Skeletal muscle satellite cell (primary cell): Measurements from ENCODE around the gene RYR3.
A peak's percentile ranks its signal among the peaks of the same experiment; 100 is the strongest.

Source experiments
- H3K27me3 ChIP-seq: 2 replicates; pipeline ENCODE4 v1.7.0; 2013; ENCODE audit warnings: low read length; ENCODE audit not compliant: control insufficient read depth, insufficient read depth
- H3K36me3 ChIP-seq: 2 replicates; pipeline ENCODE4 v1.7.0; 2013; ENCODE audit warnings: mild to moderate bottlenecking, control low read depth, low read length; ENCODE audit not compliant: insufficient read depth
- H3K4me1 ChIP-seq: 2 replicates; pipeline ENCODE4 v1.7.0; 2013; ENCODE audit warnings: low read length; ENCODE audit not compliant: control insufficient read depth, insufficient read depth
- H3K4me2 ChIP-seq: 2 replicates; pipeline ENCODE4 v1.7.0; 2013; ENCODE audit warnings: mild to moderate bottlenecking, low read length
- H3K4me3 ChIP-seq: 2 replicates; pipeline ENCODE4 v1.7.0; 2013; ENCODE audit warnings: low read length
- H3K9ac ChIP-seq: 2 replicates; pipeline ENCODE4 v1.7.0; 2013; ENCODE audit warnings: mild to moderate bottlenecking, low read depth, low read length, moderate library complexity
- H3K9me3 ChIP-seq: replicated peaks from 2 replicates; pipeline ENCODE4 v1.7.0; 2013; ENCODE audit warnings: mild to moderate bottlenecking, control low read depth, low read length

Gene RYR3

DNA sequence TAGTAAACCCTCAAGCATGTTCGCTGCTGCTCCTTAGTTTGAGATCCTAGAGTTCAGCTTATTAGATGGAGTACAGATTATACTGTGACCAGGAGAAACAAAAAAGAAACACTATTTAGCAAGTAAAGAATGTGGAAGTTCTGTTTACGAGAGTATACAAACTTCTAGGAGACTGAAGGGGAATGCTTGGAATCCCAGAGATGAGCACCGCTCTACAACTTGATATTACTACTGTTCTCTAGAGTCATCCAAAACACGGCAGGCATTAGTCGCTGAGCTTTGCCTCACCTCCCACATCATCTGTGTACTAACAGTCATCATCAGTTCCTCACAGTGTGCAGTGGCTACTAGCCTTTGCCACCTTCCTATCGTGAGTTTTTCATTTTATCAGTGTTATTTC lies 536.1 kb downstream of the RYR3 start:
- no peak overlapping the region for H3K9ac ChIP-seq
- H3K4me2 ChIP-seq, result no peak overlapping the region
- H3K9me3 ChIP-seq, result no peaks in the 10 kb centered on the region
- H3K4me1 ChIP-seq, result no peaks in the 10 kb centered on the region
- no peaks in the 10 kb centered on the region for H3K27me3 ChIP-seq
- H3K36me3 ChIP-seq, result no peaks in the 10 kb centered on the region
- H3K4me3 ChIP-seq, result no peak overlapping the region

DNA sequence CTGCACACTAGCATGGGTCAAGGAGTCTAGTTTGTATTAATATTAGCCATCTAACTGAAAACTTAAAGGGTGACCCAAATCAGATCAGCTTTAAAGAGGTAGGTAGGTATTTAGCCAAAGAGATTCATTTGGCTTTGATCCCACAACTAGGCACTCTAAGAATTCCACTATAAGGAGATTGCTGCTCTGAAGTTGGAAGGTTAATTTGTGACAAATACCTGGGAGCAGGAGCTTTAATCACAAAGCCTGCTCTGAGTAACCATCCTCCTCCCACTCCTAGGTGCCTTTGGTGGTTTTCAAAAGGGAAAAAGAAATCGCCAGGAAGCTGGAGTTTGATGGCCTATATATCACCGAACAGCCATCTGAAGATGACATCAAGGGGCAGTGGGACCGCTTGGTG lies 537.2 kb downstream of the RYR3 start:
- no peaks in the 10 kb centered on the region for H3K36me3 ChIP-seq
- H3K4me3 ChIP-seq, result no peak overlapping the region
- H3K4me1 ChIP-seq, result no peaks in the 10 kb centered on the region
- no peak overlapping the region for H3K4me2 ChIP-seq
- no peak overlapping the region for H3K9ac ChIP-seq
- no peaks in the 10 kb centered on the region for H3K9me3 ChIP-seq
- H3K27me3 ChIP-seq, result no peaks in the 10 kb centered on the region

DNA sequence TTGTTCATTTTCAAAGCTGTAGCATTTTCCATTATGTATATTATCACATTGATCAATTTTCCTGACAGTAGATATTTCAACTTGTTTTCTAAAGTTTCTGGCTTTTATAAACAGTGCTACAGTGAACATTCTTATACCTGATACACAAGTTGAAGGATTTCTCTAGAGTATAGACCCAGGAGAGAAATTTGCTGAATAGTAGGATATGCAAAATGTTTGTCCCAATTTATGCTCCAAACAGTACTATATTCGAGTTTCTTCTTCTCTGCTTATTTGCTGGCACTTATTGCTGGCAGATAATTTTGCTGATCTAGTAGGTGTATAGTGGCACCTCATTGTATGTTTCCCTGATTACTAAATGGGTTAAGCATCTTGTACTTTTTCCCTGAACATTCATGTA lies 540.3 kb downstream of the RYR3 start:
- H3K4me2 ChIP-seq, result no peak overlapping the region
- H3K36me3 ChIP-seq, result no peaks in the 10 kb centered on the region
- no peaks in the 10 kb centered on the region for H3K9me3 ChIP-seq
- no peak overlapping the region for H3K4me3 ChIP-seq
- no peaks in the 10 kb centered on the region for H3K4me1 ChIP-seq
- H3K27me3 ChIP-seq, result no peaks in the 10 kb centered on the region
- H3K9ac ChIP-seq, result no peak overlapping the region

DNA sequence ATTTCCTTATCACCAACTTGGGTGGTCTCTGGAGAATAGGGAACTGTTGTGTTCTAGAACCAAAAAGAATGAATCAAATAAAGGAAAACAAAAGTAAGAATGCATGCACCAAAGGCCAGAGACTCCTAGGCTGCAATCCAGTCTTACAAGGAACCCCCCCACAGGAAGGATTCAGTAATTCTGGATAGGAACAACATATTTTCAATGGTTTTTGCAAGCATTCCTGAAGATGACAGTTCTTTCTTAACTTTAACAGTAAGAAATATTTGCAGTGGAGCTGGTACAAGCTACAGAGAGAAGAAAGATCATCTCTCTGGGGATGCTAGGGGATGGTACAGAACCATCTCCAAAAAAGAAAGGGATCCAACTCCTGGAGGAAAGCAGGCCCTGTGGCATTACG lies 541.3 kb downstream of the RYR3 start:
- Histone ChIP-seq H3K4me1 (no peaks in the 10 kb centered on the region), H3K9me3 (no peaks in the 10 kb centered on the region)

DNA sequence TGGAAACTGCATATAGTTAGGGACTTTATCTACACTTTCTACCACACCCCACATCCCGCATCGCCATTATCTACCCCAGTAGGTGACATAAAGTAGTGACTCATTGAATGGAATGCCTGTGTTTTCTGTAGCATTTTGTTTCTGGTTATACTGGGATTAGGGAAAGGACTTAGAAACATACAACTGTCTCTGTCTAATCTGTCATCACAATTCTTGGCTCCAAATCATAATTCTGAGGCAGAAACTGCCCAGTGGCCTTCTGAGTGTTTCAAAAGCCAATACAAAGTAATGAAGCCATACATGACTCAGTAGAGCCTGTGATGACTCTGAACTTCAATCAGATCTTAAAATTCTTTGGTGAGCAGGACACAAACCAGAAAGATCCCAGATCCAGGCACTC lies 541.8 kb downstream of the RYR3 start:
- no peaks in the 10 kb centered on the region for H3K27me3 ChIP-seq
- no peak overlapping the region for H3K4me3 ChIP-seq
- no peak overlapping the region for H3K4me2 ChIP-seq
- no peaks in the 10 kb centered on the region for H3K9me3 ChIP-seq
- no peaks in the 10 kb centered on the region for H3K4me1 ChIP-seq
- H3K36me3 ChIP-seq, result no peaks in the 10 kb centered on the region
- H3K9ac ChIP-seq, result no peak overlapping the region

More for the DNA sequence above, 541.3 kb downstream of the RYR3 start:
- Histone ChIP-seq H3K9ac (no peak overlapping the region), H3K27me3 (no peaks in the 10 kb centered on the region), H3K4me3 (no peak overlapping the region), H3K4me2 (no peak overlapping the region), H3K36me3 (no peaks in the 10 kb centered on the region)

DNA sequence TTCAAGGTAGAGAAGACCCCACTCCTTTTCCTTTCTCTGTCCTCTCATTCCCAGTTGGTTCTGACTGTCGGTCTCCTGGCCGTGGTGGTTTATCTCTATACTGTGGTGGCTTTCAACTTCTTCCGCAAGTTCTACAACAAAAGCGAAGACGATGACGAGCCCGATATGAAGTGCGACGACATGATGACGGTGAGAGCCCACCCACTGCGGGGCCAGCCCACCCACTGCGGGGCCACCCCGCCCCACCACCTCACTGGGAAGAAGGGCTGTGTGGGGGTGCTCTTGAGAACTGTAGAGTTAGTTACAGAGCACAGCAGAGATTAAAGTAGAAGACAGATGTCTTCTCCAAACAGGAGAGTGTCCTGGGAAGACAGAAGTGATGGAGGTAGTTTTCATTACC lies 547.0 kb downstream of the RYR3 start:
- H3K36me3 ChIP-seq, result peaks cover 8% of the 10 kb centered on the region
- H3K4me3 ChIP-seq, result no peak overlapping the region
- peaks cover 12% of the 10 kb centered on the region for H3K4me1 ChIP-seq
- no peaks in the 10 kb centered on the region for H3K9me3 ChIP-seq
- H3K27me3 ChIP-seq, result no peaks in the 10 kb centered on the region
- no peak overlapping the region for H3K4me2 ChIP-seq
- H3K9ac ChIP-seq, result no peak overlapping the region

DNA sequence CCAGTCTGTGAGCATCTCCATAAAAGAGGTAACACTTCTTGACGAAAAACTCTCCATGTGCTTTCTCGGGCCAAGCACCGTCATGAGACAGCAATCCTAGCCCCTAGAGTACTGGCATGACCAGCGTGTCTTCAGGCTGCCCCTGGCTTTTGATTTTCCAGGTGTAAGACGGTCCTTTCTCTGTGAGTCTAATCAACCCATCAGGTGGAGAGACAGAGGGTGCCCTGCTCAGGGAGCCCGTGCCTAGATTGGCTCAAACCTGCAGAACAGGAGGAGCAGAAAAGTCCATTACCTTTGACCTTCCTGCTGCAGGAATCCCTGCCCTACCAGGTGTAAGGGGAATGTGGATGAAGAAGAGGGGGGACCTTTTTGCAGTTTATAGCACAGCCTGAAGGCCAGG lies 548.1 kb downstream of the RYR3 start:
- Histone ChIP-seq H3K4me3 (no peak overlapping the region), H3K9me3 (no peaks in the 10 kb centered on the region), H3K27me3 (no peaks in the 10 kb centered on the region), H3K4me2 (no peak overlapping the region), H3K36me3 (peaks cover 8% of the 10 kb centered on the region), H3K4me1 (peaks cover 12% of the 10 kb centered on the region), H3K9ac (no peak overlapping the region)

DNA sequence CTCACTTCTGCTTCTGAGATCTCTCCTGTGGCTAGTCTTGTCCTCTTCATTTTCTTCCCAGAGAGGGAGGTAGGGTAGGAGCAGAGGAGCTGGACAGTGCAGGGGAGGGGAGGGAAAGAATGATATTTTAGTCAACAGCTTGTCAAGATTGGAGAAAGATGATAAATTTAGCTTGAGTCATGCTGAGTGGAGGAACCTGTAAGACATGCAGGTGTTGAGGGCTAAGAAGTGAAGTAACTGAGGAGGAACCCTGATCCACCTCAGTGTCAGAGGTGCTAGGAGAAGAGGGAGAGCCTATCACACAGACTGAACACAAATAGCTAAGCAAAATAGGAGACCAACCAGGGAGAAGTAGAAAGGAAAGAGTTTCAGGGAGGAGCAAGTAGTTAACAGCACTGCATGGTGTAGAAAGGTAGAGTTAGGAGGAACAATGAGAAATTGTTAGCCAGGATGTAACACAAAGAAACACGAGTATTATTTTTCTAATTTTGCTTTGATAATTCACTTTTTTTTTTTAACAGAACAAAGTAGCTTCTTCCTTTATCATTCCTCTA lies 549.3 kb downstream of the RYR3 start:
- Histone ChIP-seq H3K4me1 (peaks cover 12% of the 10 kb centered on the region), H3K36me3 (peaks cover 8% of the 10 kb centered on the region), H3K9ac (no peak overlapping the region), H3K4me2 (no peak overlapping the region), H3K4me3 (no peak overlapping the region), H3K27me3 (no peaks in the 10 kb centered on the region), H3K9me3 (no peaks in the 10 kb centered on the region)

DNA sequence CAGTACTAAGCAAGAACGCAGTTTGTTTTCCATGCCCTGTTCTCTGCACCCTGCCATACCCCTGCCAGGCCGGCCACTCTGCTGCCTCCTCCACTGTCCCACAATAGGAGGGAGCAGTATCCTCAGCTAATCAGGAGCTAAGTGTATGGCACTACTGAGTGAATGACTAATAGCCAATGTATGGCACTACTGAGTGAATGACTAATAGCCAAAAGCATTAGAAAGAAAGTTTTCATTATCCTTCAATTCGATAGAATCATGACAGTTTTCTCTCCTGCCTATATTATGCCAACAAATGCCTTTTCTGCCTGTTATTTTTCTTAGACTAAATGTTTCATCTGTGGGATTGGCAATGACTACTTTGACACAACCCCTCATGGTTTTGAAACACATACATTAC lies 550.0 kb downstream of the RYR3 start:
- Histone ChIP-seq H3K4me2 (peak overlapping the region; percentile 6), H3K9me3 (no peaks in the 10 kb centered on the region), H3K4me1 (peaks cover 12% of the 10 kb centered on the region), H3K36me3 (peaks cover 8% of the 10 kb centered on the region), H3K4me3 (no peak overlapping the region), H3K9ac (no peak overlapping the region), H3K27me3 (no peaks in the 10 kb centered on the region)

DNA sequence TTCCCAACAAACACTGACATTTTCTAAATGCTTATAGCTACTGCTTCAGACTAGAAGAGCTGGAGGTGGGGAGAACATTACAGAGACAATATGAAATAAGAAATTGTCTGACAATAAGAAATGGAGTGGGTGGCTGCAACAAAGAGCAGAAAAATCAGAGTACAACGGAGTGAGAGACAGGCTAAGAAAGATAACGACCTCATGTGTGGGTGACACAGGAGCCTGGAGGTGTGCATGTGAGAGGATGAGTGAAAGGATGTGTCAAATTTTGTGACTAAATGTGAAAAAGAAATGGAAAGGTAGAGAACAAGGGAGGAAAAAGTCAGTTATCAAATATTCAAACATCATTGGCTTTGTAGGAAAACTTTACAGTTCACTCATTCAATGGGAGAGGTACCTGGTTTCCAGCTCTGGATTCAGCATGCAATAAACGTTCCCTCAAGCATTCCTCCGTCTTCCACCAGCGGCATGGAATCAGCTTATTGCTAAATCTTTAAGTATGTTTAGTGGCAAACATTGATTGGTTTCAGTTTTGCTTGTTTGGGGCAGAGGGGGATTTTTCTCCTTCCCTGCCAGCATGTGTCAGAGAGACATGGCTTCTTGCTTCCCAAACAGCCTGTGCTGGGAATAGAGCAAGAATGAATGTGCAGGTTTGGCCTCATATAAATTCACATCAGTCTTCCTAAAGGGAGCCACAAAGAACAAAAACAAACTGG lies 553.8 kb downstream of the RYR3 start:
- H3K4me3 ChIP-seq, result no peak overlapping the region
- no peak overlapping the region for H3K4me2 ChIP-seq
- peaks cover 3% of the 10 kb centered on the region for H3K36me3 ChIP-seq
- H3K9me3 ChIP-seq, result no peaks in the 10 kb centered on the region
- no peaks in the 10 kb centered on the region for H3K27me3 ChIP-seq
- peaks cover 12% of the 10 kb centered on the region for H3K4me1 ChIP-seq
- no peak overlapping the region for H3K9ac ChIP-seq

DNA sequence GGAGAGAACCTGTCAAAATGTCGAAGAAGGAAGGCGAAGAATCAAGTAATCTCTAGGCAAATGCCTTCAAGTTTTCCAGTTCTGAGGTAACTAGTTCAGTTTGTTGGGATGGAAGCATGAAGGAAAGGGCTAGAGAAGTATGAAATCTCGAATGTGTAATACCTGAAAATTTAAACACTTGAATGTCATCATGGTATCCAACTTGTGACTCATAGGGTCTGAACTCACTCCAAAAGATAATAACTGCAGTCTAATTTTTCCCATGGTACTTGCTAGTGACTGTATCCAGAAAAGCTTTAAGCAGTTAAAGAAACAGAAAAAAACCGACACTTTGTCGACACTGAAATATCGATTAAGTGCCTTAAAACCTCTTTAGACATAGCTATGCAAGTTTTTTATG lies 554.6 kb downstream of the RYR3 start:
- no peaks in the 10 kb centered on the region for H3K27me3 ChIP-seq
- no peak overlapping the region for H3K4me3 ChIP-seq
- no peak overlapping the region for H3K9ac ChIP-seq

DNA sequence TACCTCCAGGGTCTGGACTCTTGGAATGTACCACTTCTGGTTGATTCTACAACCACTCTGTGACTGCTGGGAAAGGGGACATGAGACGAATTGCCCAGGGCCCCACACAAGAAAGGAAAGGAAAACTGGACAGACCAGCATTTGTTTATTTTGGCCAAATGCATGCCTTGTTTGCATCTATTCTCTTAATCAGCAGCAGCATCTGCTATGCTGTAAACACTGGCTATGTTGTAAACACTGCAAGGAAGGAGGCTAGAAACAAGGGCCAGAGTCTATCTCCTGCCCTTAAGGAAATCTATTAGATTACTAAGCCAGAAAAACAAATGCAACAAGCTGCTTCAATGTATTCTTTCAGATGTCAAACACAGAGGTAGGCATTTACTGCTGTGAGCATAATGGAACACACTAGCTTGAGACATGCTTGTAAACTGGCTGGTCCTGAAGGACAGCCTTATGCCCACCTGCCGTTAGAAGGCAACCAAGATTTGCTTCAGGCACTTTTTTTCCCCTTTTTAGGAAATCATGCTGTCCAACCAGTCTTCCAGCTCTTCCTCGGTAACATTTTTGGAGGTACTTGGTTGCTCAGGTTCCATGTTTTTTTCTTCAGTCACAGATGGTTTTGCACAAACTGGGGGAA lies 555.5 kb downstream of the RYR3 start:
- Histone ChIP-seq H3K36me3 (no peaks in the 10 kb centered on the region), H3K27me3 (no peaks in the 10 kb centered on the region), H3K4me3 (no peak overlapping the region), H3K9me3 (no peaks in the 10 kb centered on the region), H3K9ac (no peak overlapping the region), H3K4me2 (no peak overlapping the region), H3K4me1 (peaks cover 4% of the 10 kb centered on the region)

More for the DNA sequence above, 554.6 kb downstream of the RYR3 start:
- Histone ChIP-seq H3K36me3 (no peaks in the 10 kb centered on the region), H3K4me1 (peaks cover 12% of the 10 kb centered on the region), H3K4me2 (no peak overlapping the region), H3K9me3 (no peaks in the 10 kb centered on the region)
